Fibroblast of skin of scalp (primary cell): ENCODE data around the gene LGALS3BP.

Experiments used
- DNase-seq: peaks from one replicate; pipeline ENCODE4 v3.0.0-alpha.2; 2013

The LGALS3BP gene

GRCh38 chr17:78999056-78999768 is 19.5 kb upstream of the LGALS3BP start:
- no peak for DNase-seq

- DNase-seq, result no peak
Observed at GRCh38 chr17:78998311-78999055, 18.8 kb upstream of the LGALS3BP start.

GRCh38 chr17:78997881-78998280 is 18.2 kb upstream of the LGALS3BP start:
- DNase-seq, result no peak

- DNase-seq, result no peak
Observed at GRCh38 chr17:78997231-78997741, 17.6 kb upstream of the LGALS3BP start.

GRCh38 chr17:78996781-78997201 is 17.1 kb upstream of the LGALS3BP start:
- DNase-seq, result no peak

- no peak for DNase-seq
Observed at GRCh38 chr17:78995761-78996451, 16.2 kb upstream of the LGALS3BP start.

- DNase-seq, result no peak
Observed at GRCh38 chr17:78995022-78995760, 15.5 kb upstream of the LGALS3BP start.

GRCh38 chr17:78993981-78994671 is 14.4 kb upstream of the LGALS3BP start:
- DNase-seq, result no peak

- DNase-seq, result peak; percentile 35
Observed at GRCh38 chr17:78993241-78993956, 13.7 kb upstream of the LGALS3BP start.

- DNase-seq, result no peak
Observed at GRCh38 chr17:78992542-78993212, 13.0 kb upstream of the LGALS3BP start.

- no peak for DNase-seq
Observed at GRCh38 chr17:78991906-78992532, 12.3 kb upstream of the LGALS3BP start.

GRCh38 chr17:78991017-78991738 is 11.5 kb upstream of the LGALS3BP start:
- DNase-seq, result no peak

- no peak for DNase-seq
Observed at GRCh38 chr17:78990349-78991016, 10.8 kb upstream of the LGALS3BP start.

- DNase-seq, result no peak
Observed at GRCh38 chr17:78988152-78988551, 8.4 kb upstream of the LGALS3BP start.

GRCh38 chr17:78986649-78987328 is 7.1 kb upstream of the LGALS3BP start:
- peak; percentile 50 for DNase-seq

GRCh38 chr17:78986048-78986648 is 6.4 kb upstream of the LGALS3BP start:
- DNase-seq, result peak; percentile 27

GRCh38 chr17:78985395-78985794 is 5.7 kb upstream of the LGALS3BP start:
- DNase-seq, result no peak
